ENCODE results near the gene DYNLT4. TPM values are rescaled to one million over a fixed set of nuclear protein-coding genes. Genes with fewer than 3 reads are reported as not detected.
A peak's percentile ranks its signal among the peaks of the same experiment; 100 is the strongest.

Gene DYNLT4
- total and polyA plus RNA-seq, 2 of the 13 experiments (the other 11 are each of a cell fraction or from before 2014, with no cell fraction given) = 0.77 TPM; not detected in 1

- TF ChIP-seq, protein P1, sequence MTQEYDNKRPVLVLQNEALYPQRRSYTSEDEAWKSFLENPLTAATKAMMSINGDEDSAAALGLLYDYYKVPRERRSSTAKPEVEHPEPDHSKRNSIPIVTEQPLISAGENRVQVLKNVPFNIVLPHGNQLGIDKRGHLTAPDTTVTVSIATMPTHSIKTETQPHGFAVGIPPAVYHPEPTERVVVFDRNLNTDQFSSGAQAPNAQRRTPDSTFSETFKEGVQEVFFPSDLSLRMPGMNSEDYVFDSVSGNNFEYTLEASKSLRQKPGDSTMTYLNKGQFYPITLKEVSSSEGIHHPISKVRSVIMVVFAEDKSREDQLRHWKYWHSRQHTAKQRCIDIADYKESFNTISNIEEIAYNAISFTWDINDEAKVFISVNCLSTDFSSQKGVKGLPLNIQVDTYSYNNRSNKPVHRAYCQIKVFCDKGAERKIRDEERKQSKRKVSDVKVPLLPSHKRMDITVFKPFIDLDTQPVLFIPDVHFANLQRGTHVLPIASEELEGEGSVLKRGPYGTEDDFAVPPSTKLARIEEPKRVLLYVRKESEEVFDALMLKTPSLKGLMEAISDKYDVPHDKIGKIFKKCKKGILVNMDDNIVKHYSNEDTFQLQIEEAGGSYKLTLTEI (CRISPR knock-in tag; conservative IDR thresholded peaks at IDR 0.05) = no peak
- TF ChIP-seq ZMAT3 (CRISPR knock-in tag; conservative IDR thresholded peaks at IDR 0.05) (no peak), ZUFSP (CRISPR knock-in tag; IDR thresholded peaks at IDR 0.05; ENCODE audit: borderline replicate concordance) (no peak), ZNF773 (CRISPR knock-in tag; IDR thresholded peaks at IDR 0.05; ENCODE audit: borderline replicate concordance) (peak; percentile 54; the same call in 1 of the 2 replicates), NKX3-1 (CRISPR knock-in tag; IDR thresholded peaks at IDR 0.05) (no peak), YY1 (IDR thresholded peaks at IDR 0.05; ENCODE audit: insufficient read depth, insufficient replicate concordance, low read depth, low read length) (no peak), HOXA3 (CRISPR knock-in tag; IDR thresholded peaks at IDR 0.05) (no peak), PHF20 (CRISPR knock-in tag; IDR thresholded peaks at IDR 0.05) (no peak), ZNF460 (CRISPR knock-in tag; IDR thresholded peaks at IDR 0.05; ENCODE audit: borderline replicate concordance) (no peak), FOSL2 (CRISPR knock-in tag; IDR thresholded peaks at IDR 0.05) (no peak), ZFX (CRISPR knock-in tag; IDR thresholded peaks at IDR 0.05; ENCODE audit: low read depth) (no peak), SUZ12 (IDR thresholded peaks at IDR 0.05; ENCODE audit: low read depth, low read length) (no peak), SYNCRIP (IDR thresholded peaks at IDR 0.05; ENCODE audit: insufficient read depth, low read depth, low read length) (no peak), ZBTB21 (CRISPR knock-in tag; IDR thresholded peaks at IDR 0.05) (no peak), ZNF263 (CRISPR knock-in tag; IDR thresholded peaks at IDR 0.05) (no peak), PAX8 (CRISPR knock-in tag; IDR thresholded peaks at IDR 0.05; ENCODE audit: borderline replicate concordance) (no peak; the same call in 1 of the 2 replicates), SNAPC5 (CRISPR knock-in tag; IDR thresholded peaks at IDR 0.05; ENCODE audit: borderline replicate concordance) (no peak), ZNF574 (CRISPR knock-in tag; IDR thresholded peaks at IDR 0.05) (no peak), ARNTL (CRISPR knock-in tag; IDR thresholded peaks at IDR 0.05) (peak; percentile 25; the same call in 1 of the 2 replicates)
- TF ChIP-seq, protein P2, sequence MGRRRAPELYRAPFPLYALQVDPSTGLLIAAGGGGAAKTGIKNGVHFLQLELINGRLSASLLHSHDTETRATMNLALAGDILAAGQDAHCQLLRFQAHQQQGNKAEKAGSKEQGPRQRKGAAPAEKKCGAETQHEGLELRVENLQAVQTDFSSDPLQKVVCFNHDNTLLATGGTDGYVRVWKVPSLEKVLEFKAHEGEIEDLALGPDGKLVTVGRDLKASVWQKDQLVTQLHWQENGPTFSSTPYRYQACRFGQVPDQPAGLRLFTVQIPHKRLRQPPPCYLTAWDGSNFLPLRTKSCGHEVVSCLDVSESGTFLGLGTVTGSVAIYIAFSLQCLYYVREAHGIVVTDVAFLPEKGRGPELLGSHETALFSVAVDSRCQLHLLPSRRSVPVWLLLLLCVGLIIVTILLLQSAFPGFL (CRISPR knock-in tag; IDR thresholded peaks at IDR 0.05) = no peak
- TF ChIP-seq, protein P3, sequence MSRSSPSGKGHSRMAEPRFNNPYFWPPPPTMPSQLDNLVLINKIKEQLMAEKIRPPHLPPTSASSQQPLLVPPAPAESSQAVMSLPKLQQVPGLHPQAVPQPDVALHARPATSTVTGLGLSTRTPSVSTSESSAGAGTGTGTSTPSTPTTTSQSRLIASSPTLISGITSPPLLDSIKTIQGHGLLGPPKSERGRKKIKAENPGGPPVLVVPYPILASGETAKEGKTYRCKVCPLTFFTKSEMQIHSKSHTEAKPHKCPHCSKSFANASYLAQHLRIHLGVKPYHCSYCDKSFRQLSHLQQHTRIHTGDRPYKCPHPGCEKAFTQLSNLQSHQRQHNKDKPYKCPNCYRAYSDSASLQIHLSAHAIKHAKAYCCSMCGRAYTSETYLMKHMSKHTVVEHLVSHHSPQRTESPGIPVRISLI (CRISPR knock-in tag; IDR thresholded peaks at IDR 0.05; ENCODE audit: borderline replicate concordance) = no peak
Measured at GRCh38 chr1:44775930-44776729, 31.0 kb downstream of the DYNLT4 start (continued).
